Adipocyte (in vitro differentiated cells): ENCODE measurements around the gene PLEKHA5.

Experiments
- DNase-seq: peaks from one replicate; pipeline ENCODE4 v3.0.0-alpha.2; 2015; ENCODE audit warnings: low read depth
- H3K27me3 ChIP-seq: replicated peaks from 2 replicates; pipeline ENCODE4 v1.7.0; 2013; ENCODE audit warnings: mild to moderate bottlenecking, low read length, moderate library complexity; ENCODE audit not compliant: control insufficient read depth, insufficient read depth
- H3K36me3 ChIP-seq: 2 replicates; pipeline ENCODE4 v1.7.0; 2013; ENCODE audit warnings: low read length, mild to moderate bottlenecking, moderate library complexity; ENCODE audit not compliant: control insufficient read depth, insufficient read depth, severe bottlenecking
- H3K4me1 ChIP-seq: 2 replicates; pipeline ENCODE4 v1.7.0; 2013; ENCODE audit warnings: mild to moderate bottlenecking, low read length, moderate library complexity; ENCODE audit not compliant: control insufficient read depth, insufficient read depth
- H3K4me3 ChIP-seq: 2 replicates; pipeline ENCODE4 v1.7.0; 2013; ENCODE audit warnings: mild to moderate bottlenecking, low read length, moderate library complexity
- H3K9ac ChIP-seq: 2 replicates; pipeline ENCODE4 v1.7.0; 2013; ENCODE audit warnings: mild to moderate bottlenecking, low read length, moderate library complexity
- H3K9me3 ChIP-seq: 2 replicates; pipeline ENCODE4 v1.7.0; 2013; ENCODE audit warnings: mild to moderate bottlenecking, low read length, moderate library complexity; ENCODE audit not compliant: control insufficient read depth

The PLEKHA5 gene

DNA sequence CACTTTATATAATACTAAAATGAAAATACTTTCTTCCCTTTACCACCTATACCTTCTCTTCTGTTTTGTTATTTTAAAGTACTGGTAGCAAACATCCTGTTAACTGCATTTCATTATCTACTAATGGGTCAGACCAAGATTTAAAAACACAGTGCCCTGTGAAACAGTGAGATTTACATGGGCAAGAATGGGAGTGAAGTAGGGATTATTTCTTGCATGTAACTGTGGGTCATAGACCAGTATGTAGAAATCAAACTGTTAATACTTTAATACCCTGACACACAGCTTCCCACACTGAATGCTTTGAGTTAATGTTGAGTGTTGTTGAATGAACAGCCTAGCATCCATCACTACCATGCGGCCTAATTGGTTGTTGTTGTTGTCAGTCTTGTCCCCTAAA, 61.6 kb downstream of the PLEKHA5 start:
- H3K4me1 ChIP-seq, result peaks cover 36% of the 10 kb centered on the region
- no peak overlapping the region for H3K4me3 ChIP-seq
- H3K9ac ChIP-seq, result no peak overlapping the region
- no peak for DNase-seq
- H3K9me3 ChIP-seq, result no peaks in the 10 kb centered on the region
- no peaks in the 10 kb centered on the region for H3K27me3 ChIP-seq
- H3K36me3 ChIP-seq, result no peaks in the 10 kb centered on the region

DNA sequence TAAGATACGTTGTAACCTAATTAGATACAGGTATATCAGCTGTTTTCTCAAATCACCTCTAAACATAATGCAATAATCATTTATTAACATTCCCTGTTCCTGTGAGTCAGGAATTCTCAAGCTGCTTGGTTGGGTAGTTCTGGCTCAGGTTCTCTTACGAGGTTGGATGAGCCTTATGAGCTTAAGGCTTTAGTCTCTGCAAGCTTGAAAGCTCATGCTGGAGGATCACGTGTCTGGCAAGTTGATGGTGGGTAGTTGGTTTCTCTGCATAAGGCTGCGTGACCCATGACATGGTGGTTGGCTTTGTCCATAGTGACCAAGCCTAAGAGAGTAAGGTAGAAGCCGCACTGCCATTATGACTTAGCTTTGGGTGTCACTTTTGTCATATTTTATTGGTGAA, 62.0 kb downstream of the PLEKHA5 start:
- Histone ChIP-seq H3K9ac (no peak overlapping the region), H3K4me3 (no peak overlapping the region), H3K4me1 (peaks cover 31% of the 10 kb centered on the region), H3K27me3 (no peaks in the 10 kb centered on the region), H3K9me3 (no peaks in the 10 kb centered on the region), H3K36me3 (no peaks in the 10 kb centered on the region)
- no peak for DNase-seq

DNA sequence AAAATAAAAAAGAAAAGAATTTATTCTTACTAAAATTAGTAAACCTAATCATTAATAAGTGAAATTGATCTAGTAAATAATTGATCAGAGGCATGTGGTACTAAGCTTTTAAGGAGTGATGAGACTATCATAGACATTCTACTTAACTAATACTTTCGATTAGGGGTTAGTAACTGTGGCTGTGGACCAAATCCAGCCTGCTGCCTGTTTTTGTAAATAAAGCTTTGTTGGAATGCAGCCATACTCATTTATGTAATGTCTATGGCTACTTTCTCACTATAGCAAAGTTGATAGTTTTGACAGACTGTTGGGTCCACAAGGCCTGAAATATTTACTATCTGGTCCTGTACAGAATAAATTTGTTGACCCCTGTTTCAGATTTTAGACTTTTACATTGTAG, 63.2 kb downstream of the PLEKHA5 start:
- no peaks in the 10 kb centered on the region for H3K27me3 ChIP-seq

DNA sequence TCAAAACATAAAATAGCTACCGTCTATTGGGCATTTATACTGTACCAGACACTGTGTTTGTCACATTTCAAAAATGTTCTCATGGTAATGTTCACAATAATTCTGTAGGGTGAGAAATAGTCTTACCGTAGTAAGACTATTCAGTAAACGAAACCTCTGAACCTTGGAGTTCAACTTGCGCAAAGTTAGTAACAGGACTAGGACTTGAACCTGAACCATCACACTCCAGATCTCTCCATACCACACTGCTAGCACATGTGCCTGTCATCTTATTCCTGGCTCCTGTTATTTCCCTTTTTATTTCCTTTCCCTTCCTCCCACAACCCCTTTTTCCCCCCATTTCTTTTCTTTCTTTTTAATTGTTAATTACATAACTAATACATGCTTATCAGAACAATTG, 65.4 kb downstream of the PLEKHA5 start:
- Histone ChIP-seq H3K4me3 (no peak overlapping the region), H3K9me3 (no peaks in the 10 kb centered on the region), H3K36me3 (no peaks in the 10 kb centered on the region), H3K27me3 (no peaks in the 10 kb centered on the region), H3K9ac (no peak overlapping the region), H3K4me1 (peaks cover 18% of the 10 kb centered on the region)
- no peak for DNase-seq

More for the DNA sequence above, 63.2 kb downstream of the PLEKHA5 start:
- Histone ChIP-seq H3K9me3 (no peaks in the 10 kb centered on the region), H3K36me3 (no peaks in the 10 kb centered on the region), H3K4me3 (no peak overlapping the region), H3K9ac (no peak overlapping the region), H3K4me1 (peaks cover 20% of the 10 kb centered on the region)
- DNase-seq, result no peak

DNA sequence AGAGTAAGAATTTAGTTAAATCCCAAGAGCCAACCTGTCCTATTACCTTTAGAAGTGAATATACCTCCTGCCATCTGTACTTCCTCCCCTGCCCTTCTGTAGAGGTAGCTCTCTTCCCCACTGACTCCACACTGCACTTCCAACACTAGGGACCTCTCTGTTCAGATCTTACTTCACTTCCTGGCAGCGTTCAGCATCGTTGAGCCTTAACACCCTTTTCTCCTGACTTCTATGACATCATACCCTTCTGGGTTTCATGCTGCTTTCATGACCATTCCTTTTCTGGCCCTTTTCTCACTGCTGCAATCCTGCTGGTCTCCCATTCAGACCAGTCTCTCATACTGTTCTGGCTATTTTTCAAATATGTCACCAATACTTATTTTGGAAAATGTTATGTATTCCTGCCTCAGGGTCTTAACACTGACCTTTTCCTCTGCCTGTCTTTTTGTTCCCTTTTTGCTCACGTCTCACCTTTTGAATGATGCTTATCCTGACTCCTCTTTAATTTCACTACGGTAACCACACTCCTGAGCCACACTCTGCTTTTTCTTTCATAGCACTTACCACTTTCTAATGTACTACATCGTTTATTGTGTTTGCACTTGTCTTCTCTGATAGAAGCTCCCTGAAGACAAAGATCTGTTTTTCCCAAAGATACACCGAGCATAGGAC, 67.6 kb downstream of the PLEKHA5 start:
- Histone ChIP-seq H3K36me3 (no peaks in the 10 kb centered on the region), H3K9me3 (no peaks in the 10 kb centered on the region), H3K27me3 (no peaks in the 10 kb centered on the region), H3K4me1 (peaks cover 14% of the 10 kb centered on the region), H3K4me3 (no peak overlapping the region), H3K9ac (no peak overlapping the region)
- no peak for DNase-seq

DNA sequence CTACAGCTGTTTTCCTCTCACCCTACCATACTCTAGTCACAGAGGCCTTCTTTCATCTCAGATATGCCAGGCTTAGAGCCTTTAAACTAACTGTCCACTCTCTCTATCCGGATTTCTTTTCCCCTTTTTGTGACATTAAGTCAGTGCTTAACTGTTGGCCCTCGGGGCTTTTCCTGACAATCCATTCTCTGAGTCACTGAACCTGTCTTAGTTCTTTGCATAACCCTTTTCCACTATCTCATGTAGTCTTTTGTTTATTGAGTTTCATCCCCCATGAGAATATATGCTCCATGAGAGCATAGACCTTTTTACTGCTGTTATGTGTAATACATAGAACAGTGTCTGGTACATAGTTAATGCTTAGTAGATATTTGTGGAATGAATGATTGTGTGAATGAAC, 68.7 kb downstream of the PLEKHA5 start:
- H3K9ac ChIP-seq, result no peak overlapping the region
- DNase-seq, result peak; percentile 80
- H3K9me3 ChIP-seq, result no peaks in the 10 kb centered on the region
- H3K4me1 ChIP-seq, result peaks cover 10% of the 10 kb centered on the region
- no peaks in the 10 kb centered on the region for H3K27me3 ChIP-seq
- no peaks in the 10 kb centered on the region for H3K36me3 ChIP-seq
- H3K4me3 ChIP-seq, result no peak overlapping the region

DNA sequence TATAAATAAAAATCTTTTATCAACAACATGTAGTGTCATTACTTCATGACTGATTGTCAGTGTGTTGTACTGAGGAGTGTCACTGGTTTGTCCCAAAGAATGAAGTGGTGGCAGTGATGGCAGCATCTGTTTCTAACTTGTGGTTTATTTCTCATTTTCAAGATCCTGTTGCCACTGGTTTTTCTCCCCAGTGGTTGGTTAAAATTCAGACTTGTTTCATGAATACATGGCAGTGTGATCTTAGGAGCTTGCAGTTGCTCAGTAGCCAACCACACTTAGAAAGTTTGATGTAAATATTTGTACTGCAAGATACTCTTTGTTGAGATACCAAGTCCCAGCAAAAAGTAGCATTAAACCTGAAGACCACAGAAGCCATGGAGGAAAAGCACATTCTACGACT, 69.8 kb downstream of the PLEKHA5 start:
- Histone ChIP-seq H3K4me1 (peaks cover 10% of the 10 kb centered on the region), H3K27me3 (no peaks in the 10 kb centered on the region), H3K9me3 (no peaks in the 10 kb centered on the region), H3K9ac (no peak overlapping the region), H3K36me3 (no peaks in the 10 kb centered on the region), H3K4me3 (no peak overlapping the region)
- DNase-seq, result no peak

DNA sequence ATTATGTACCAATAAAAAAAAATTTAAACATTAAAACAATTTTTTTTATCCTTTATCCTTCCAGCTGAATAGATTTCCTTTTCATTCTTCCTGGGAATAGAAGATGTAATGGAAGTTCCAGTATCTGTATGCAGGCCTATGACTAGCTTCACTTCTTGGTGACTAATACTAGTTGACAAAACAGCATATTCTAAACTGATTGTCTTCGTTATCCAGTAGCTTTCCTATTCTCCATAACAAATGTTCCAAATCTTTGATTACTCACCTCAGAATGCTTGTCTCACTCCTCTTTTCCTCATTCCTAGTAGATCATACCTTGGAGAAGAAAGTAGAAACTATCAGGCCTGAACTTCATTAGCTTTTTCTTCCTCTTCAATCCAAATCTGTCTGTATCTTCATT, 70.7 kb downstream of the PLEKHA5 start:
- Histone ChIP-seq H3K36me3 (no peaks in the 10 kb centered on the region), H3K9me3 (no peaks in the 10 kb centered on the region), H3K4me3 (no peak overlapping the region), H3K9ac (no peak overlapping the region), H3K4me1 (peaks cover 10% of the 10 kb centered on the region), H3K27me3 (no peaks in the 10 kb centered on the region)
- DNase-seq, result no peak

DNA sequence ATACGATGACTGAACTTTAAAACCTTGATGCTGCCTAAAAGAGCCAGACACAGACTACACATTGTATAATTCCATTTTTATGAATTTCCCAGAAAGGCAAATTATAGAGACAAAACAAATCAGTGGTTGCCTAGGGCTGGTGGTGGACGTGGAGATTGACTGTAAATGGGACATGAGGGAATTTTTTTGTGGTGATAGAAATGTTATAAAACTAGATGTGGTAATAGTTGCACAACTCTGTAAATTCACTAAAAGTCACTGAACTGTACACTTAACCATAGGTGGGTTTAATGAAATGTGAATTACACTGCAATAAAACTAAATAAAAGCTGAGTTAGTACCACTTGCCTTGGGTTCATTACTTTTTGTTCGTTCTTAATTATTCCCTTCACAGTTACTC, 72.1 kb downstream of the PLEKHA5 start:
- peak; percentile 60 for DNase-seq
- Histone ChIP-seq H3K9me3 (no peaks in the 10 kb centered on the region), H3K4me1 (peaks cover 10% of the 10 kb centered on the region), H3K9ac (no peak overlapping the region), H3K4me3 (no peak overlapping the region), H3K27me3 (no peaks in the 10 kb centered on the region), H3K36me3 (no peaks in the 10 kb centered on the region)

DNA sequence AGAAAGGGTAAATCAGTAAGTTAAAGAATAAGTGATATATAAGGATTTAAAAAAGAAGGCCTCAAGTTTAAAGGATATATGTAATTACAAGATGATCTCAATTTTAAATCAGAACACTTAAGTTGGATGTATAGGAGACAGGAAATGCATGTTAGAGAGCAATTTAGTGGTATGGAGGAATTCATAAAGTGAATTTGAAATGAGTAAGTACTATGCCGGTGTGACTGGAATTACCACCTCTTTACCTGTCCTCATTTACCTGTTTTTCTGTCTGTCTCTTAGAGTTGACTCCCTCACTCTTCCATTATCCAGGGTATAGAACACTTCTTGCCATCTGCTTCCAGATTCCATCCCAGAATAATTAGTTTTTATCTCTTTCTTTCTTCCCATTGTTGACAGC, 73.5 kb downstream of the PLEKHA5 start:
- H3K4me1 ChIP-seq, result peaks cover 10% of the 10 kb centered on the region
- H3K27me3 ChIP-seq, result no peaks in the 10 kb centered on the region
- DNase-seq, result no peak
- H3K9ac ChIP-seq, result no peak overlapping the region
- no peaks in the 10 kb centered on the region for H3K9me3 ChIP-seq
- no peak overlapping the region for H3K4me3 ChIP-seq
- no peaks in the 10 kb centered on the region for H3K36me3 ChIP-seq

DNA sequence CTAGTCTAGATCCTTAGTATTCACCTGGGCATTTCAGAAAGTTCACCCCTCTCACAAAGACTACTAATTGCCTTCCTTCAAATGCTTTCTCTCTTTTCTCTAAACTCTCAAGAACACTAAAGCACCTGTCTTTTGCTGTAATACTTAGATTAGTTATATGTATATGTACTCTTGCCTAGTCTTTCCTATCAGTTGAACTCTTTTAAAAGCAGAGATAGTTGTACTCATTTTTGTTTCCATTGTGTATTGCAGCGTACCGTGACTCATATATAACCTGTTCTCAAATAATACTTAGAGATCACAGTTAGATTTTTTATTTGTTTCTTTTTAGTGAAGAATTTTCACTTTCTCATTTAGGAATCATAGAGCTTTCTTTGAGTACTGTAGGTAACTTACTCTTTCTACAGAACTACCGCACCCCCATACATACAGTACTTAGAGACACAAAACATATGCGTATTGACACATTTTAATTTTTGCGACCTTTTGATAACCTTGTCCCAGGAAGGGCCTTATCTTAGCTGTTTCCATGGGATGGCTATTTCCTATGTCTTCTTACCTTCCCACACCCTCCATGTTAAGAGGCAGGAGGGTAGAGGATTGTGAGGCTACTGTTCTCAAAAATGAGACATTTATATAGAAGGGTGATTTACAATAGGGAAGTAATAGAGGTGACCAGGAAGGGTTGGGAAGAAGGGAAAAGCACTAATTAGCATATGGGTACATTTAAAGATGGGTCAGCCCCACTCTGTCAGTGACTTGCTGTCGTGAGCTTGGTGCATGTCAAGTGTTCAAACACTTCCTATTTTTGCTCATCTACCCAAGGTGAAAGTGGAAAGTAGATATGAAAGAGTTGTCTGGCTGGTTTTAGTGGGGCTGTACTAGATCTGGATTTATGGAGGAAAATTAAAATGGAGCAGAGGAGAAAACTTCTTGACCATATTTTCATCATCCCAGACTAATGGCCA, 74.3 kb downstream of the PLEKHA5 start:
- no peaks in the 10 kb centered on the region for H3K36me3 ChIP-seq
- no peaks in the 10 kb centered on the region for H3K27me3 ChIP-seq
- peaks cover 16% of the 10 kb centered on the region for H3K4me1 ChIP-seq
- no peak for DNase-seq
- H3K4me3 ChIP-seq, result no peak overlapping the region
- H3K9me3 ChIP-seq, result no peaks in the 10 kb centered on the region
- H3K9ac ChIP-seq, result no peak overlapping the region
